Colonic mucosa (tissue), 4 donors: ENCODE measurements around the gene MXRA5. TPM values are rescaled to one million over a fixed set of nuclear protein-coding genes. Genes with fewer than 3 reads are reported as not detected.
A peak's percentile ranks its signal among the peaks of the same experiment; 100 is the strongest.
"Not testable (repeated sequence)": the region's sequence is repeated elsewhere in the genome, so short reads cannot be mapped to it uniquely, and the experiment has no call there.

Experiments
- DNase-seq: peaks from one replicate; pipeline ENCODE4 v3.0.0-alpha.2; 2020
- H3K27ac ChIP-seq: fragments of 200-600 bp; one replicate; pipeline ENCODE4 v1.8.0; 2021
- H3K27me3 ChIP-seq: fragments of 200-600 bp; one replicate; pipeline ENCODE4 v1.8.0; 2021
- H3K36me3 ChIP-seq: fragments of 200-600 bp; one replicate; pipeline ENCODE4 v1.8.0; 2021
- H3K4me1 ChIP-seq: fragments of 200-600 bp; one replicate; pipeline ENCODE4 v1.8.0; 2021; ENCODE audit warnings: mild to moderate bottlenecking
- H3K4me3 ChIP-seq: fragments of 200-600 bp; one replicate; pipeline ENCODE4 v1.8.0; 2021
- H3K9ac ChIP-seq, 2 donors: one replicate each; pipeline ENCODE4 v1.7.0; 2013; ENCODE audit warnings: control low read depth in 2 of 2, low read depth in 2 of 2, low read length in 2 of 2
- H3K9me3 ChIP-seq: fragments of 200-600 bp; one replicate; pipeline ENCODE4 v1.8.0; 2021
- CTCF ChIP-seq: fragments of 200-600 bp; IDR thresholded peaks from one replicate; pipeline ENCODE4 v1.8.0; 2022; ENCODE audit warnings: antibody characterized with exemption, mild to moderate bottlenecking
- intact Hi-C: fragments of 100-400 bp; cut with DNase I; formaldehyde crosslinking; loops from one replicate; pipeline ENCODE4 v1.14.1; 2022
- total RNA-seq, 2 donors: library from RNA; stranded (reverse); fragmentation: NEBNext Ultra II Directional in 1 of 2; extraction: Animal tissue kit (Norgen Biotek cat#: 25700) in 1 of 2; gene quantifications; one replicate each; pipeline ENCODE4 v1.2.1, GENCODE V29; 2021
- donor health status: healthy.
- donor health status: DM: no; HTN: no; CAD: no.
- donor health status: DM: no; HTN: no; CAD: no.

Gene MXRA5
- total RNA-seq, 2 donors from 2014 or later = 2.4 to 6.6 TPM

DNA sequence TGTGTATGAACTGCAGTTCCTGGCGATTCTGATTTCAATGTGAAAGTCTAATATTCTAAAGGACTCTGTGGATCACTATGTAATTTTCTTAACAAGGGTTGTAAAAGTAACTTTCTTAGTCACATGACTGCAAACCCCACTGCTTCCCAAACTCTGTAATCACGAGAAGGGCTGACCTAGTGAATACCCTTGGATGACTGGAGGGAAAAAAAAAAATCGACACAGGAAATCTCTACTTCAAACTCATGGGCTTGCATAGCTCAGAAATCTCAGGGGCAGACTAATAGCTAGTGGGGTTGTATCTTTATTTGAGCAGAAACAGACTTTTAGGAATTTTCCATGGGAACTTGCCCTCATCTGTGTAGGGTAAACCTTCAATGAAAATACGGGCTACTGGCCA lies 4.8 kb upstream of the MXRA5 start:
- intact Hi-C loops = no loop called here
- H3K4me1 ChIP-seq = no peaks in the 10 kb centered on the region
- H3K4me3 ChIP-seq = no peak overlapping the region
- H3K27ac ChIP-seq = no peak overlapping the region
- DNase-seq = no peak
- H3K9me3 ChIP-seq = no peaks in the 10 kb centered on the region
- H3K27me3 ChIP-seq = no peaks in the 10 kb centered on the region
- no peak for TF ChIP-seq CTCF
- no peaks in the 10 kb centered on the region for H3K36me3 ChIP-seq
- no peak overlapping the region for H3K9ac ChIP-seq

DNA sequence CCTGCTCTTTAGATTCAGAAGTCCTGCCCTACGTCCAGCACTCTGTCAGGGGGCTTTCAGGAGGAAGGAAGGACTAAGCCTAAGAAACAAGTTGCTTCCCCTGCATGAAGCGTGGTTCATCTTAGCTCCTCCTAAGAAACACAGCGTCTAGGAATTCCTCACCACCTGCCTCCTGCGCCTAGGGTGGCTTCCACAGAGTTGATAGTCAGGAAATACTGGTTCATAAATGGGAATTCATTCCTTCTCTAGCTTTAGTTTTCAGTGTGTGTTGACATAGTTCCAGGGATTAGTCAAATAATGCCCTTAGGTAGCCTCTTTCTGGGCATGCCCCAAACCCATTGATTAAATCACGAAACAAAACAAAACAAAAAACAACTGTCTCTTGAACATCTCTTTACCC lies 1.7 kb upstream of the MXRA5 start:
- H3K27me3 ChIP-seq = peaks cover 8% of the 10 kb centered on the region
- H3K4me3 ChIP-seq = no peak overlapping the region
- DNase-seq = no peak
- H3K9ac ChIP-seq = no peak overlapping the region
- intact Hi-C loops = no loop called here
- H3K36me3 ChIP-seq = no peaks in the 10 kb centered on the region
- no peak for TF ChIP-seq CTCF
- no peak overlapping the region for H3K27ac ChIP-seq
- no peaks in the 10 kb centered on the region for H3K4me1 ChIP-seq
- H3K9me3 ChIP-seq = no peaks in the 10 kb centered on the region

DNA sequence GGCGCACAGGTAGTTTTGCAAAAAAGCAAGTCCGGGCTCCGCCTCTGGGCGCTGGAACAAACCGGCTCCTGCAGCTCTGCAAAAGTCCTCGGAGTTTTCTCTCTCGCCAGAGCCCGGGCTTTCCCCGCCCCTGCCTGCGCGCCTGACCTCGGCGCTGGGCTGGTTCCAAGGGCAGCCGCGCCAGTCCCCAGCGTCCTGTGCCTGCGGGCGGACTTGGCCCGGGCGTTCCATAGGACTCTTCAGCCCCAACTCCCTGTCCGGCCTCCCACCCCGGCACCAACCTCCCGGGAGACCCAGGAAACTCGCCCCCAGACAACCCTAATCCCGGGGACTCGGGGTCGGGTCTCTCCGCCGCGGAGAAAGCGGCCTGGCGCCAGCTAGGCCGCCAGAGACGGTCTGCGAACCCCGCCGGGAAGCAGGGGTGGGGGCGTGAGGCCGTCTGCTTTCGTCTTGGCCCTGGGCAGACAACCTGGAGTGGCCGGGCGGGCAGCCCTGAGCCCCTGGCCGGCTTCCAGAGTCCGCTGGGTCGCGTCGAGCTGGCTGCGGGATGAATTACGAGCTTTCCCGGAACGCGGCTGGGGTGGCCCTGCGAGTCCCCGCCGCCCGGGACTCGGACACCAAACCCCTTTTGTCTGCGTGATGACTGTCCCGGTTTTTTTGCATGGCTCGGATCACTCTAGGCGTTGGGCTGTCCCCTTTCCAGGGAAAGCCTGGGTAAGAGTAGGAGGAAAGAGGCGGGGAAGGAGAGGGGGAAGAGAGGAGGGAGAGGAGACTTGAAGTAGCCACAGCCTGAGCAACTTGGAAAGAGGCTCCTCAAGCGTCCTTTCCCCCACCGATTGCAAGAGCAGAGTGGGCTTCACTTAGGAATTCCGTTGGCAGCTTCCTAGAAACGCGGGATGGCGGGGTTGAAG lies 916 bp downstream of the MXRA5 start:
- no peaks in the 10 kb centered on the region for H3K9me3 ChIP-seq
- TF ChIP-seq CTCF = no peak
- H3K36me3 ChIP-seq = no peaks in the 10 kb centered on the region
- no peak overlapping the region for H3K9ac ChIP-seq
- H3K27me3 ChIP-seq = peaks cover 8% of the 10 kb centered on the region
- intact Hi-C loops = no loop called here
- H3K27ac ChIP-seq = peak overlapping the region; percentile 50
- peak overlapping the region; percentile 17 for H3K4me3 ChIP-seq
- H3K4me1 ChIP-seq = no peaks in the 10 kb centered on the region
- DNase-seq = peak; percentile 24

GRCh38 chrX:3343569-3343968 lies 2.9 kb downstream of the MXRA5 start:
- H3K27me3 ChIP-seq, H3K9me3 ChIP-seq, intact Hi-C loops, H3K4me1 ChIP-seq, H3K27ac ChIP-seq, H3K36me3 ChIP-seq, DNase-seq, H3K4me3 ChIP-seq, H3K9ac ChIP-seq: not testable (repeated sequence)

- intact Hi-C loops = no loop called here
- Histone ChIP-seq H3K27me3 (peaks cover 2% of the 10 kb centered on the region), H3K9ac (no peak overlapping the region), H3K36me3 (no peaks in the 10 kb centered on the region), H3K9me3 (no peaks in the 10 kb centered on the region), H3K4me3 (no peak overlapping the region), H3K4me1 (no peaks in the 10 kb centered on the region), H3K27ac (no peak overlapping the region)
- no peak for TF ChIP-seq CTCF
- no peak for DNase-seq
Measured at GRCh38 chrX:3340016-3340415, 6.4 kb downstream of the MXRA5 start.

- H3K27me3 ChIP-seq = no peaks in the 10 kb centered on the region
- DNase-seq = no peak
- H3K9me3 ChIP-seq = no peaks in the 10 kb centered on the region
Measured at GRCh38 chrX:3326681-3327080, 19.8 kb downstream of the MXRA5 start.

More at GRCh38 chrX:3326681-3327080, 19.8 kb downstream of the MXRA5 start:
- H3K27ac ChIP-seq = no peak overlapping the region
- intact Hi-C loops = no loop called here
- TF ChIP-seq CTCF = no peak
- no peaks in the 10 kb centered on the region for H3K36me3 ChIP-seq
- H3K4me1 ChIP-seq = no peaks in the 10 kb centered on the region
- H3K4me3 ChIP-seq = no peak overlapping the region
- no peak overlapping the region for H3K9ac ChIP-seq
